GM19463 (cell line): ENCODE data around the gene SOCS1.
A peak's percentile ranks its signal among the peaks of the same experiment; 100 is the strongest.

Experiments
- ATAC-seq: cut with Tn5 transposase; IDR thresholded peaks from one replicate; pipeline ENCODE4 v1.9.1; 2021; ENCODE audit warnings: mild to moderate bottlenecking, moderate library complexity; ENCODE audit not compliant: unreplicated experiment

The SOCS1 gene

GRCh38 chr16:11249233-11250061 lies 6.6 kb downstream of the SOCS1 start:
- ATAC-seq: no peak

GRCh38 chr16:11248133-11248532 lies 7.9 kb downstream of the SOCS1 start:
- no peak for ATAC-seq

GRCh38 chr16:11245988-11246387 lies 10.0 kb downstream of the SOCS1 start:
- no peak for ATAC-seq

- ATAC-seq: no peak
Observed at GRCh38 chr16:11245222-11245737, 10.7 kb downstream of the SOCS1 start.

GRCh38 chr16:11242658-11243057 lies 13.3 kb downstream of the SOCS1 start:
- no peak for ATAC-seq

GRCh38 chr16:11241480-11242204 lies 14.4 kb downstream of the SOCS1 start:
- no peak for ATAC-seq

GRCh38 chr16:11240636-11241473 lies 15.1 kb downstream of the SOCS1 start:
- no peak for ATAC-seq

GRCh38 chr16:11239644-11240632 lies 16.1 kb downstream of the SOCS1 start:
- no peak for ATAC-seq

- ATAC-seq: no peak
Observed at GRCh38 chr16:11238272-11239202, 17.5 kb downstream of the SOCS1 start.

GRCh38 chr16:11236461-11237254 lies 19.3 kb downstream of the SOCS1 start:
- no peak for ATAC-seq

- ATAC-seq: no peak
Observed at GRCh38 chr16:11235703-11235991, 20.4 kb downstream of the SOCS1 start.

- ATAC-seq: no peak
Observed at GRCh38 chr16:11234884-11235702, 20.9 kb downstream of the SOCS1 start.

- no peak for ATAC-seq
Observed at GRCh38 chr16:11233727-11234376, 22.2 kb downstream of the SOCS1 start.

- peak; percentile 56 for ATAC-seq
Observed at GRCh38 chr16:11232852-11233726, 22.9 kb downstream of the SOCS1 start.

- ATAC-seq: no peak
Observed at GRCh38 chr16:11232302-11232851, 23.6 kb downstream of the SOCS1 start.
